IPS-15b (cell line): Measurements from ENCODE around the gene CDC6.

Experiments
- H3K27me3 ChIP-seq: one replicate; pipeline ENCODE4 v1.6.1; 2013; ENCODE audit warnings: low read length; ENCODE audit not compliant: control insufficient read depth, insufficient read depth
- H3K36me3 ChIP-seq: one replicate; pipeline ENCODE4 v1.6.1; 2013; ENCODE audit warnings: low read length; ENCODE audit not compliant: control insufficient read depth, insufficient read depth
- H3K4me1 ChIP-seq: one replicate; pipeline ENCODE4 v1.6.1; 2013; ENCODE audit warnings: mild to moderate bottlenecking, low read length; ENCODE audit not compliant: control insufficient read depth, insufficient read depth
- H3K4me3 ChIP-seq: one replicate; pipeline ENCODE4 v1.5.1; 2013; ENCODE audit warnings: low read depth, low read length
- H3K9ac ChIP-seq: one replicate; pipeline ENCODE4 v1.6.1; 2013; ENCODE audit warnings: low read depth, mild to moderate bottlenecking, low read length
- H3K9me3 ChIP-seq: one replicate; pipeline ENCODE4 v1.6.1; 2013; ENCODE audit warnings: mild to moderate bottlenecking, low read length; ENCODE audit not compliant: control insufficient read depth, insufficient read depth

Gene CDC6

DNA sequence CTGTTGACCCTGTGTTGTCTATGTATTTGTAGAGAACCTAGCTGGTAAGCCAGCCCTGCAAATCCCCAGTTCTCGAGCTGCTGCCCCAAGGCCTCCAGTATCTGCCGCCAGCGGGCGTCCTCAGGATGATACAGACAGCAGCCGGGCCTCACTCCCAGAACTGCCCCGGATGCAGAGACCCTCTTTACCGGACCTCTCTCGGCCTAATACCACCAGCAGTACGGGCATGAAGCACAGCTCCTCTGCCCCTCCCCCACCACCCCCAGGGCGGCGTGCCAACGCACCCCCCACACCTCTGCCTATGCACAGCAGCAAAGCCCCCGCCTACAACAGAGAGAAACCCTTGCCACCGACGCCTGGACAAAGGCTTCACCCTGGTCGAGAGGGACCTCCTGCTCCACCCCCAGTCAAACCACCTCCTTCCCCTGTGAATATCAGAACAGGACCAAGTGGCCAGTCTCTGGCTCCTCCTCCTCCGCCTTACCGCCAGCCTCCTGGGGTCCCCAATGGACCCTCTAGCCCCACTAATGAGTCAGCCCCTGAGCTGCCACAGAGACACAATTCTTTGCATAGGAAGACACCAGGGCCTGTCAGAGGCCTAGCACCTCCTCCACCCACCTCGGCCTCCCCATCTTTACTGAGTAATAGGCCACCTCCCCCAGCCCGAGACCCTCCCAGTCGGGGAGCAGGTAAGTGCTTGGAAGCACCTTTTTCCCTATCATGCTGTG is 23.1 kb upstream of the CDC6 start:
- Histone ChIP-seq H3K4me1 (no peaks in the 10 kb centered on the region), H3K36me3 (peaks cover 5% of the 10 kb centered on the region)

GRCh38 chr17:40265337-40265736 is 22.3 kb upstream of the CDC6 start:
- Histone ChIP-seq H3K27me3 (no peaks in the 10 kb centered on the region), H3K9ac (no peak overlapping the region), H3K4me3 (no peak overlapping the region), H3K36me3 (peaks cover 5% of the 10 kb centered on the region), H3K9me3 (no peaks in the 10 kb centered on the region), H3K4me1 (no peaks in the 10 kb centered on the region)

More for the DNA sequence above, 23.1 kb upstream of the CDC6 start:
- Histone ChIP-seq H3K4me3 (no peak overlapping the region), H3K9me3 (no peaks in the 10 kb centered on the region), H3K9ac (no peak overlapping the region), H3K27me3 (no peaks in the 10 kb centered on the region)

- no peak overlapping the region for H3K4me3 ChIP-seq
- peaks cover 3% of the 10 kb centered on the region for H3K36me3 ChIP-seq
- no peak overlapping the region for H3K9ac ChIP-seq
- no peaks in the 10 kb centered on the region for H3K27me3 ChIP-seq
- no peaks in the 10 kb centered on the region for H3K4me1 ChIP-seq
- H3K9me3 ChIP-seq = no peaks in the 10 kb centered on the region
These were observed 20.8 kb upstream of the CDC6 start for GRCh38 chr17:40266882-40267281.

- Histone ChIP-seq H3K4me3 (no peak overlapping the region), H3K27me3 (no peaks in the 10 kb centered on the region), H3K9me3 (no peaks in the 10 kb centered on the region), H3K4me1 (no peaks in the 10 kb centered on the region), H3K9ac (no peak overlapping the region), H3K36me3 (peaks cover 3% of the 10 kb centered on the region)
These were observed 19.5 kb upstream of the CDC6 start for GRCh38 chr17:40268141-40268712.

DNA sequence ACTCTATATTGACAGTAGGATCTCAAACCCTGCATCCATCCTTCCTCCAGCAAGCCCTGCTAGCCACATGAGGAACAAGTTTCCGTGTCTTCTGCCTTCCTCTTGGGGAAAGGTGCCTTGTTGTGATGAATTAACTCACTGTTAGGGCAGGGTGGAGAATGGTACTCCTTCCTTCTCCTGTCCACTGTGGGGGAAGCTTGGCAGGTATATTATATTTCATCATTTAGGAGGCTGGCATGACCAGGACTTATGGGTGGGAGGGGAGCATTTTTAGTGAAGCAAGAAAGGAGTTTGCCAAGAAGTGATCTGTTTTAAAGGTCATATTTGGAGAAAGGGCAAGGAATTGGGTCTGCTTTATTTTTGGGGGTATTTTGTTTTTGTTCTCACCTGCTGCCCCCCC is 9.3 kb upstream of the CDC6 start:
- Histone ChIP-seq H3K9ac (no peak overlapping the region), H3K4me3 (no peak overlapping the region), H3K27me3 (no peaks in the 10 kb centered on the region), H3K9me3 (no peaks in the 10 kb centered on the region), H3K4me1 (peaks cover 3% of the 10 kb centered on the region), H3K36me3 (peaks cover 18% of the 10 kb centered on the region)

DNA sequence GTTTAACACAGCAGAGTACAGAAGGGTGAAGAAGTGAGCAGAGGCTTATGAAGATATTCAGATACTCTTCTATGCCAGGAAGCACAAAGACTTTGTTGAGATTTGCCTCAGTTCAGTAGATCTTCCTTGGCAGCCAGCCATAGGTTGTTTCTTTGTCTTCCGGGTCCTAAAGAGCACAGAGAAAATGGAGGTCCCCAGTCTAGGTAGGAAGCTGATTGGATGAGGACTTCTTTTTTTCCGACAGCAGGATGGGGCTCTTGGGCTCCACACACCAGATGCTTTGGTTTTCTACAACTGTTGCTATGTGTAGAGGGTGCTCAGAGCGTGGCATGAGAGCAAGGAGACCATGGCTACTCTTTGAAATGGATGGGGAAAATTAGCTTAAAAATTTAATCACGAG is 8.3 kb upstream of the CDC6 start:
- H3K27me3 ChIP-seq = no peaks in the 10 kb centered on the region
- H3K36me3 ChIP-seq = peaks cover 18% of the 10 kb centered on the region
- no peak overlapping the region for H3K4me3 ChIP-seq
- no peak overlapping the region for H3K9ac ChIP-seq
- H3K9me3 ChIP-seq = no peaks in the 10 kb centered on the region
- peaks cover 3% of the 10 kb centered on the region for H3K4me1 ChIP-seq

DNA sequence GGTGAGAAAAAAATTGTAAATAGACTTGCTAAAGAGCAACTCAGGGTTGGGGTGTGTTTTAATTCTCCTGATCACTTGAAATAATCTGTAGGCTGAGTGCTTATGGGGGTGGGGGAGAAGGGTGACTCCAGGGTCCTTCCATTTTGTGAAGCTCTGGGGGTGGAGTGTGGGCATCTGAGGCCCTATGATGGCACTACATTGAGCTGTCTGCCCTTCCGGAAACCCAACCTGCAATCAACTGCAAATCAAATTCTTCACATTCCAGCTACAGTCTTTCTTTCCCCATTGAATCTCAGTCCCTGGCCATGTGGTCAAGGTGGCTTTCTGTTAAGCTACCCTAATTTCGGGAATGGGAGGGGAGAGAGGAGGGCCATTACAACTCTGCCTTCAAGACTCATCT is 6.0 kb upstream of the CDC6 start:
- H3K9me3 ChIP-seq = no peaks in the 10 kb centered on the region
- H3K9ac ChIP-seq = no peak overlapping the region
- H3K4me3 ChIP-seq = no peak overlapping the region
- peaks cover 11% of the 10 kb centered on the region for H3K36me3 ChIP-seq
- H3K27me3 ChIP-seq = no peaks in the 10 kb centered on the region
- peaks cover 3% of the 10 kb centered on the region for H3K4me1 ChIP-seq

- peaks cover 5% of the 10 kb centered on the region for H3K4me1 ChIP-seq
- H3K9ac ChIP-seq = no peak overlapping the region
- peaks cover 7% of the 10 kb centered on the region for H3K36me3 ChIP-seq
- H3K27me3 ChIP-seq = no peaks in the 10 kb centered on the region
- H3K4me3 ChIP-seq = no peak overlapping the region
- no peaks in the 10 kb centered on the region for H3K9me3 ChIP-seq
These were observed 4.0 kb upstream of the CDC6 start for GRCh38 chr17:40283662-40284061.

DNA sequence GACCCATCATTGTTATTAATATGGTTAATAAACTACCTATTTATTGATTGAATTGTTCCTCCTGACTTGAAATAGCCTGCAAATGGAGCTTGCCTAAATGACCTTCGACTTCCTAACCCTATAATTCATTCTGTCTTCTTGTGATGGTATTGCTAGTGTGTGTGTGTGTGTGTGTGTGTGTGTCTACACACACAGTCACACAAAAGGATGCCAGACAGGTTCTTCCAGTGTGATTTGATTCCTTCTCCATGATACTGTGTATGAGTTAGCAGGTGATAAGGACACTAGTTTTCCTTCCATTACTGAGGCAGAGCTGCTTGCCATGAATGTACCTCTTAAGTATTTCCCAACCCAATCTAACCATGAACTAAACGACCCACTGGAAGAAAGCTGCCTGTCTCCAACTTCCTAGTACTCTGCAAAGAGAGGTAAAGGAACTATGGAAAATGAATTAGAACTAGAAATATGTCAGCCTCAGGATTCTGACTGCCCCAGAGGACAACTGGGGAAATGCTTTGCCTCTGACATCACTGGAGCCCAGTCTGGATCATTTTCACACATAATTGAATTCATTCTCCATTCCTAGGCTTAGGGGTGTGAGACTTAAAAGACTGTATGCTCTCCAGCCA is 3.5 kb upstream of the CDC6 start:
- Histone ChIP-seq H3K4me3 (no peak overlapping the region), H3K27me3 (no peaks in the 10 kb centered on the region), H3K36me3 (peaks cover 7% of the 10 kb centered on the region), H3K9me3 (no peaks in the 10 kb centered on the region), H3K4me1 (peaks cover 8% of the 10 kb centered on the region), H3K9ac (no peak overlapping the region)

DNA sequence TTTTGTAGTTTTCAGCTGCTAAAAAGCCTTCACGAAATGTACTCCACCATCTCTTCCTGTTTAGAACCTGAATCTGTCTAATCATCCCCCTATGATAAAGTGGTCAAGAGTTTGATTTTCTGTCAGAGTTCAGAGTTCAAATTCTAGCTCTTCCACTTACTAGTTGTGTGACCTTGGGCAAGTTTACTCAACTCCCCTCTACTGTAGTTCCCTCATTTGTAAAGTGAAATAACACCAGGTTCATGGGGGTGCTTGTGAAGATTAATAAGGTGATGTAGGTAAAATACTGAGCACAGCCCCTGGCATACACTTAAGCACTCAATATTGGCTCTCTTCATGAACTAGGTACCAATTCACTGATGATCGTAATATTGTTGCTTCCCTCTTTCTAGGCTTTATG is 1.2 kb upstream of the CDC6 start:
- H3K4me1 ChIP-seq = peaks cover 8% of the 10 kb centered on the region
- no peaks in the 10 kb centered on the region for H3K9me3 ChIP-seq
- H3K36me3 ChIP-seq = peaks cover 16% of the 10 kb centered on the region
- no peak overlapping the region for H3K4me3 ChIP-seq
- H3K27me3 ChIP-seq = no peaks in the 10 kb centered on the region
- H3K9ac ChIP-seq = no peak overlapping the region

DNA sequence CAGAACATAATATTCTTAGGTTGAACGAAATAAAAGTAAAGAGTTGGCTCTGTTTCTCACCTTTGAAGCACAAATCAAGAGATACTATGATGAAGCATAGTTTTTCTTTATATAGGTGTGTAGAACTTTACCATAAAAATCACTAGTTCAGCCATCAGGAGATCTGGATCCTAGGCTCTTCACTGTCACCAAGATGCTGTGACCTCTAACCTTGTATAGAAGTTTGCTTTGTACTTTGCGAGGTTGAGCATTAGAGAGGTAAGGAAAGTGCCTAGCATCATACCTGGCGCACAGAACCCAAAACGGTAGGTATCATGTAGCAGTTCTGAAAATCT is 553 bp upstream of the CDC6 start:
- peaks cover 5% of the 10 kb centered on the region for H3K4me1 ChIP-seq
- no peaks in the 10 kb centered on the region for H3K9me3 ChIP-seq
- no peak overlapping the region for H3K9ac ChIP-seq
- H3K27me3 ChIP-seq = no peaks in the 10 kb centered on the region
- peaks cover 16% of the 10 kb centered on the region for H3K36me3 ChIP-seq
- peak overlapping the region; percentile 45 for H3K4me3 ChIP-seq

DNA sequence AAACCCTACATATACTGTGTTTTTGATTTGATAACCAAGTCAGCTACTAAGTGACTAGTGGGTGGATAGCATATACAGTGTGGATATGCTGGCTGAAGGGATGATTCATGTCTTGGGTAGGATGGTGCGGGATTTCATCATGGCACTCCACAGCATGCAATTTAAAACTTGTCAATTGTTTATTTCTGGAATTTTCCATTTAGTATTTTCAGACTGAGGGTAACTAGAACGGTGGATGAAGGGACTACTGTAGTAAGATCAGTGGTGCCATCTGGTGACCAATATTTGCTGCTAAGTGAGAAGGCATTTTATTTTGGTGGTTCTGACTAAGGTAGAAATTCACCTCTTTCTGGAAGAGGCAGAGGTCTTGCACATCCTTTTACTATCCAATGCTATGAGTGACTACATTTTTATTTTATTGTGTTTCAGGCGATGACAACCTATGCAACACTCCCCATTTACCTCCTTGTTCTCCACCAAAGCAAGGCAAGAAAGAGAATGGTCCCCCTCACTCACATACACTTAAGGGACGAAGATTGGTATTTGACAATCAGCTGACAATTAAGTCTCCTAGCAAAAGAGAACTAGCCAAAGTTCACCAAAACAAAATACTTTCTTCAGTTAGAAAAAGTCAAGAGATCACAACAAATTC is 3.1 kb downstream of the CDC6 start:
- Histone ChIP-seq H3K9ac (no peak overlapping the region), H3K36me3 (peaks cover 25% of the 10 kb centered on the region), H3K27me3 (no peaks in the 10 kb centered on the region), H3K9me3 (no peaks in the 10 kb centered on the region), H3K4me3 (no peak overlapping the region), H3K4me1 (peaks cover 5% of the 10 kb centered on the region)
